SK-N-SH (cell line): ENCODE results near the gene GPX7.

Experiments
- EP300 ChIP-seq, 2 experiments: IDR thresholded peaks; 2 replicates each; pipeline versions ENCODE4 v1.4.0 to v1.6.1; 2012; ENCODE audit warnings: borderline replicate concordance in 1 of 2, low read depth in 1 of 2, low read length in 1 of 2
- FOSL2 ChIP-seq: IDR thresholded peaks from 2 replicates; pipeline ENCODE4 v1.4.0; 2012; ENCODE audit warnings: low read depth, mild to moderate bottlenecking, moderate library complexity, borderline replicate concordance
- RCOR1 ChIP-seq: fragments of 150-350 bp; IDR thresholded peaks from 2 replicates; pipeline ENCODE4 v1.6.1; 2017; ENCODE audit warnings: antibody characterized with exemption, low read length
- TF ChIP-seq, protein P1 (sequence below): fragments of 200-600 bp; sonication (generic); IDR thresholded peaks from 2 replicates; pipeline ENCODE4 v1.6.1; 2017; ENCODE audit warnings: antibody characterized with exemption, mild to moderate bottlenecking, moderate library complexity
- TF ChIP-seq, protein P2 (sequence below): IDR thresholded peaks from 2 replicates; pipeline ENCODE4 v1.6.1; 2012; ENCODE audit warnings: mild to moderate bottlenecking, low read depth, low read length, moderate library complexity

DNA sequence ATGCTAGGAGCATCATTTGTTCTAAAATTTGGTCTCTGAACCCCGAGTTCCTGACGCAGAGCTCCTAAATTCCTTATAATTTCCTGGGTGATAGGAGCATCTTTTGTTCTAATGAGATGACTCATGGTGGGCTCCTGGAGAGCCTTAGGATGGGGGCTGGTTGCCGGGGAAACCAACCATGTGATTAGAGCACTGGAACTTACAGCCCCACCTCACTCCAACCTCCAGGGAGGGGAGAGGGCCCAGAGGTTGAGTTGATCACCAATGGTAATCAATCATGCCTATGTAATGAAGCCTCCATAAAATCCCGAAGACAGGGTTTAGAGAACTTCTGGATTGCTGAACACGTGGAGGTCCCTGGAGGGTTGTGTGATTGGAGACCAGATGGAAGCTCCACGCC lies 38.5 kb downstream of the GPX7 start:
- TF ChIP-seq RCOR1 (no peak), EP300 (IDR thresholded peaks at IDR 0.05; ENCODE audit: borderline replicate concordance in 1 of 2, low read depth in 1 of 2, low read length in 1 of 2) (no peak), FOSL2 (no peak)
- TF ChIP-seq, protein P1, sequence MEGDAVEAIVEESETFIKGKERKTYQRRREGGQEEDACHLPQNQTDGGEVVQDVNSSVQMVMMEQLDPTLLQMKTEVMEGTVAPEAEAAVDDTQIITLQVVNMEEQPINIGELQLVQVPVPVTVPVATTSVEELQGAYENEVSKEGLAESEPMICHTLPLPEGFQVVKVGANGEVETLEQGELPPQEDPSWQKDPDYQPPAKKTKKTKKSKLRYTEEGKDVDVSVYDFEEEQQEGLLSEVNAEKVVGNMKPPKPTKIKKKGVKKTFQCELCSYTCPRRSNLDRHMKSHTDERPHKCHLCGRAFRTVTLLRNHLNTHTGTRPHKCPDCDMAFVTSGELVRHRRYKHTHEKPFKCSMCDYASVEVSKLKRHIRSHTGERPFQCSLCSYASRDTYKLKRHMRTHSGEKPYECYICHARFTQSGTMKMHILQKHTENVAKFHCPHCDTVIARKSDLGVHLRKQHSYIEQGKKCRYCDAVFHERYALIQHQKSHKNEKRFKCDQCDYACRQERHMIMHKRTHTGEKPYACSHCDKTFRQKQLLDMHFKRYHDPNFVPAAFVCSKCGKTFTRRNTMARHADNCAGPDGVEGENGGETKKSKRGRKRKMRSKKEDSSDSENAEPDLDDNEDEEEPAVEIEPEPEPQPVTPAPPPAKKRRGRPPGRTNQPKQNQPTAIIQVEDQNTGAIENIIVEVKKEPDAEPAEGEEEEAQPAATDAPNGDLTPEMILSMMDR, result no peak
- TF ChIP-seq, protein P2, sequence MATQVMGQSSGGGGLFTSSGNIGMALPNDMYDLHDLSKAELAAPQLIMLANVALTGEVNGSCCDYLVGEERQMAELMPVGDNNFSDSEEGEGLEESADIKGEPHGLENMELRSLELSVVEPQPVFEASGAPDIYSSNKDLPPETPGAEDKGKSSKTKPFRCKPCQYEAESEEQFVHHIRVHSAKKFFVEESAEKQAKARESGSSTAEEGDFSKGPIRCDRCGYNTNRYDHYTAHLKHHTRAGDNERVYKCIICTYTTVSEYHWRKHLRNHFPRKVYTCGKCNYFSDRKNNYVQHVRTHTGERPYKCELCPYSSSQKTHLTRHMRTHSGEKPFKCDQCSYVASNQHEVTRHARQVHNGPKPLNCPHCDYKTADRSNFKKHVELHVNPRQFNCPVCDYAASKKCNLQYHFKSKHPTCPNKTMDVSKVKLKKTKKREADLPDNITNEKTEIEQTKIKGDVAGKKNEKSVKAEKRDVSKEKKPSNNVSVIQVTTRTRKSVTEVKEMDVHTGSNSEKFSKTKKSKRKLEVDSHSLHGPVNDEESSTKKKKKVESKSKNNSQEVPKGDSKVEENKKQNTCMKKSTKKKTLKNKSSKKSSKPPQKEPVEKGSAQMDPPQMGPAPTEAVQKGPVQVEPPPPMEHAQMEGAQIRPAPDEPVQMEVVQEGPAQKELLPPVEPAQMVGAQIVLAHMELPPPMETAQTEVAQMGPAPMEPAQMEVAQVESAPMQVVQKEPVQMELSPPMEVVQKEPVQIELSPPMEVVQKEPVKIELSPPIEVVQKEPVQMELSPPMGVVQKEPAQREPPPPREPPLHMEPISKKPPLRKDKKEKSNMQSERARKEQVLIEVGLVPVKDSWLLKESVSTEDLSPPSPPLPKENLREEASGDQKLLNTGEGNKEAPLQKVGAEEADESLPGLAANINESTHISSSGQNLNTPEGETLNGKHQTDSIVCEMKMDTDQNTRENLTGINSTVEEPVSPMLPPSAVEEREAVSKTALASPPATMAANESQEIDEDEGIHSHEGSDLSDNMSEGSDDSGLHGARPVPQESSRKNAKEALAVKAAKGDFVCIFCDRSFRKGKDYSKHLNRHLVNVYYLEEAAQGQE, result no peak
